RWPE2 (cell line): ENCODE data around the gene ANO9.

ENCODE experiments used
- ATAC-seq: fragments of 200-7000 bp; cut with Tn5 transposase; 3 replicates; pipeline ENCODE4 v1.9.1; 2021; ENCODE audit warnings: low read depth
- DNase-seq: peaks from one replicate; pipeline ENCODE4 v3.0.0-alpha.2; 2020; ENCODE audit warnings: low spot score
- H3K27ac ChIP-seq: fragments of 450-650 bp; 2 replicates; pipeline ENCODE4 v1.5.1; 2017; ENCODE audit warnings: mild to moderate bottlenecking; ENCODE audit not compliant: poor library complexity, severe bottlenecking
- H3K27me3 ChIP-seq: fragments of 250-450 bp; sonication (Bioruptor Pico); 2 replicates; pipeline ENCODE4 v1.5.1; 2021; ENCODE audit warnings: mild to moderate bottlenecking, moderate library complexity; ENCODE audit not compliant: insufficient read depth, poor library complexity, severe bottlenecking
- H3K36me3 ChIP-seq: fragments of 250-450 bp; sonication (Bioruptor Pico); 2 replicates; pipeline ENCODE4 v1.5.1; 2020; ENCODE audit warnings: low read depth, mild to moderate bottlenecking, moderate library complexity
- H3K4me1 ChIP-seq: fragments of 250-450 bp; sonication (Bioruptor Pico); 2 replicates; pipeline ENCODE4 v1.5.1; 2021; ENCODE audit warnings: mild to moderate bottlenecking, moderate library complexity; ENCODE audit not compliant: insufficient read depth, poor library complexity, severe bottlenecking
- H3K4me3 ChIP-seq: fragments of 250-450 bp; sonication (Bioruptor Pico); 2 replicates; pipeline ENCODE4 v1.5.1; 2021; ENCODE audit warnings: mild to moderate bottlenecking, moderate library complexity; ENCODE audit not compliant: severe bottlenecking
- H3K9me3 ChIP-seq: fragments of 250-450 bp; sonication (Bioruptor Pico); 2 replicates; pipeline ENCODE4 v1.5.1; 2021; ENCODE audit warnings: mild to moderate bottlenecking, moderate library complexity; ENCODE audit not compliant: severe bottlenecking
- CTCF ChIP-seq: fragments of 450-650 bp; IDR thresholded peaks from one replicate; pipeline ENCODE4 v1.5.1; 2017; ENCODE audit warnings: mild to moderate bottlenecking, moderate library complexity; ENCODE audit not compliant: poor library complexity, severe bottlenecking

Gene ANO9

DNA sequence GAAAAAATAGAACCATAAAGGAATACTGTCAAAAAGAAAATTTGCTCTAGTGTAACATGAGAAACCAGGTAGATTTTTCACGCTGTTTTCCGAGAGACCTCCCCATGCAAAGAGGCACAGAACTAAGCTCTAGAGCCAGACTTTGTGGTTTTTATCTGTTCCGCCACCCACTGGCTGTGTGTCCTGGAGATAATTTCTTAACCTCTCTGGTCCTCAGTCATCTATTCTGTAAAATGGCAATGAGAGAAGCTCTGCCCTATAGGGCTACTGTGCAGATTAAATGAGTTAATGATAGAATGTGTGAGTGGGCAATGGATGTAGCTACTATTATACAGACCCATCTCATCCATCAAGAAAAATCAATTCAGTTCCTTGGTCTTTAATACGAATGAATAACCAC, 17.6 kb downstream of the ANO9 start:
- TF ChIP-seq CTCF: no peak

GRCh38 chr11:422249-422656, 19.6 kb downstream of the ANO9 start:
- DNase-seq (peak; percentile 23), ATAC-seq (no peak)
- H3K9me3 ChIP-seq: no peaks in the 10 kb centered on the region
- H3K27me3 ChIP-seq: no peaks in the 10 kb centered on the region
- H3K36me3 ChIP-seq: peaks cover 8% of the 10 kb centered on the region; the same call in 1 of the 2 replicates
- H3K4me1 ChIP-seq: no peaks in the 10 kb centered on the region
- no peak for TF ChIP-seq CTCF
- H3K27ac ChIP-seq: no peak overlapping the region
- H3K4me3 ChIP-seq: no peak overlapping the region

More for the DNA sequence above, 17.6 kb downstream of the ANO9 start:
- ATAC-seq (no peak), DNase-seq (no peak)
- Histone ChIP-seq H3K27me3 (no peaks in the 10 kb centered on the region), H3K36me3 (peaks cover 8% of the 10 kb centered on the region; the same call in 1 of the 2 replicates), H3K27ac (no peak overlapping the region), H3K9me3 (no peaks in the 10 kb centered on the region), H3K4me3 (no peak overlapping the region), H3K4me1 (no peaks in the 10 kb centered on the region)

DNA sequence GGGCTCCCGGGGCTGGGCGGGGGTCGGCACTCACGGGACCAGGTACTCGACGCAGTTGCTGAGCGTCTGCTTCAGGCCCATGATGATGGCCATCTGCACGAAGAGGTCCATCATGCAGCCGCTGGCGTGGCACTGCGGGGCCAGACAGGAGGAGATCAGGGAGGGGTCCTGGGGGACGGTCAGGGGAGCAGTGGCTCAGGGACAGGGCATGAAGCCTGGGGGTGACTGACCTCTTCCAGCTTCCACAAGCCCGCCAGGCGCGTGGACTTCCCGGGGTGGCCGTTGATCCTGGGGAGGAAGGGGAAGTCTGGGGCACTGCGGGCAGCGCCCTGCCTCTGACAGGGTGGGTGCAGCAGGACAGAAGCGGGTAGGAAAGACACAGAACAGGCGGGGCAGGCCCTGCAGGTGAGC, 20.9 kb downstream of the ANO9 start:
- Histone ChIP-seq H3K36me3 (peaks cover 8% of the 10 kb centered on the region; the same call in 1 of the 2 replicates), H3K4me3 (no peak overlapping the region), H3K27me3 (no peaks in the 10 kb centered on the region), H3K4me1 (peaks cover 2% of the 10 kb centered on the region), H3K27ac (no peak overlapping the region), H3K9me3 (no peaks in the 10 kb centered on the region)
- DNase-seq (peak; percentile 54), ATAC-seq (no peak)
- no peak for TF ChIP-seq CTCF

- DNase-seq (peak; percentile 49), ATAC-seq (no peak)
- H3K36me3 ChIP-seq: peaks cover 8% of the 10 kb centered on the region; the same call in 1 of the 2 replicates
- no peaks in the 10 kb centered on the region for H3K9me3 ChIP-seq
- H3K4me1 ChIP-seq: peaks cover 9% of the 10 kb centered on the region
- TF ChIP-seq CTCF: no peak
- no peak overlapping the region for H3K4me3 ChIP-seq
- H3K27ac ChIP-seq: no peak overlapping the region
- no peaks in the 10 kb centered on the region for H3K27me3 ChIP-seq
Measured at GRCh38 chr11:420054-420910, 21.5 kb downstream of the ANO9 start.
